ENCODE data around the gene PRDM16.

DNA sequence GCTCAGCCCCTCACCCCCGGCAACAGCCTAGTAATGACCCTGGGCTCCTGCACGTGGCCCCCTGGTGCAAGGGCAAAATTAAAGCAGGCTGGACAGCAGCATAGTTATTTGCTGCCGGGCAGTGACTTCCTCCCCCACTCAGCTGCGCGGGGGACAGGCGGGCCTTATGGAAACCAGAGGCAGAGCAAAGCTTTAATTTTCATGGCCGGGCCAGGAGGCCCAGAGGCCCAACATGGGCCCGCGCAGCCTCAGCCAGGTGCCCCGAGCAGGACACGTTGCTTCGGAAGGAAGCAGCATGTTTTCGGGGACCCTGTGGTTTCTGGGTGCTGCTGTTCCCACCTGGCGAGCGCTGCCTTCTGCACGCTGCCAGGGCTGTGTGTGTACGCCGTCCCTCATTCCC, 295.5 kb downstream of the PRDM16 start:
- TF ChIP-seq CTCF (IDR thresholded peaks at IDR 0.05) (no peak), MAX (IDR thresholded peaks at IDR 0.05) (no peak), JUNB (IDR thresholded peaks at IDR 0.05) (no peak), POLR2A (IDR thresholded peaks at IDR 0.05; ENCODE audit: low read length) (no peak), EP300 (IDR thresholded peaks at IDR 0.05) (no peak), HMGXB4 (CRISPR knock-in tag; IDR thresholded peaks at IDR 0.05; ENCODE audit: borderline replicate concordance) (no peak)
- TF ChIP-seq, protein P1, sequence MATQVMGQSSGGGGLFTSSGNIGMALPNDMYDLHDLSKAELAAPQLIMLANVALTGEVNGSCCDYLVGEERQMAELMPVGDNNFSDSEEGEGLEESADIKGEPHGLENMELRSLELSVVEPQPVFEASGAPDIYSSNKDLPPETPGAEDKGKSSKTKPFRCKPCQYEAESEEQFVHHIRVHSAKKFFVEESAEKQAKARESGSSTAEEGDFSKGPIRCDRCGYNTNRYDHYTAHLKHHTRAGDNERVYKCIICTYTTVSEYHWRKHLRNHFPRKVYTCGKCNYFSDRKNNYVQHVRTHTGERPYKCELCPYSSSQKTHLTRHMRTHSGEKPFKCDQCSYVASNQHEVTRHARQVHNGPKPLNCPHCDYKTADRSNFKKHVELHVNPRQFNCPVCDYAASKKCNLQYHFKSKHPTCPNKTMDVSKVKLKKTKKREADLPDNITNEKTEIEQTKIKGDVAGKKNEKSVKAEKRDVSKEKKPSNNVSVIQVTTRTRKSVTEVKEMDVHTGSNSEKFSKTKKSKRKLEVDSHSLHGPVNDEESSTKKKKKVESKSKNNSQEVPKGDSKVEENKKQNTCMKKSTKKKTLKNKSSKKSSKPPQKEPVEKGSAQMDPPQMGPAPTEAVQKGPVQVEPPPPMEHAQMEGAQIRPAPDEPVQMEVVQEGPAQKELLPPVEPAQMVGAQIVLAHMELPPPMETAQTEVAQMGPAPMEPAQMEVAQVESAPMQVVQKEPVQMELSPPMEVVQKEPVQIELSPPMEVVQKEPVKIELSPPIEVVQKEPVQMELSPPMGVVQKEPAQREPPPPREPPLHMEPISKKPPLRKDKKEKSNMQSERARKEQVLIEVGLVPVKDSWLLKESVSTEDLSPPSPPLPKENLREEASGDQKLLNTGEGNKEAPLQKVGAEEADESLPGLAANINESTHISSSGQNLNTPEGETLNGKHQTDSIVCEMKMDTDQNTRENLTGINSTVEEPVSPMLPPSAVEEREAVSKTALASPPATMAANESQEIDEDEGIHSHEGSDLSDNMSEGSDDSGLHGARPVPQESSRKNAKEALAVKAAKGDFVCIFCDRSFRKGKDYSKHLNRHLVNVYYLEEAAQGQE (IDR thresholded peaks at IDR 0.05) = no peak

Data from A549 (cell line).